ENCODE data around the gene MSI2.

Gene MSI2

GRCh38 chr17:57634713-57635465 lies 378.6 kb downstream of the MSI2 start:
- no peak for DNase-seq (ENCODE audit: low read depth, low spot score)

DNA sequence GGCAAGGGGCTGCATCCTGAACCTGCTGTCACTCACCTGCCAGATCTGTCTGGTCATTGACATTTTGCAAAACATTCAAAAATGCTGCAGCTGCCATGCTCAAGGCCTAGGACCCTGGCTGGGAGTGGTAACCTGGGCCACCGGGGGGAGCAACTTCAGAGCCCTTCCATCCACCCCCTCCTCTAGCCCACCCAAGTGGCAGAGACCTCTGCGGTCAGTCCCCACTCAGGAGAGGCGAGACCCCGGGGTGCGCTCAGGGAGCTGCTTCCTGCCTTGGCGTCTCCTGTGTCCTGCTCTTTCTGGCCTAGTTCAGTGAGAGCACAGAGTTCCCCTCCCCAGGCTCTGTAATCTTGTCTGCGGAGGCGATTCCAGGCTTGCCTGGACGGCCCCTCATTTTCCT lies 380.0 kb downstream of the MSI2 start:
- no peak for DNase-seq (ENCODE audit: low read depth, low spot score)

DNA sequence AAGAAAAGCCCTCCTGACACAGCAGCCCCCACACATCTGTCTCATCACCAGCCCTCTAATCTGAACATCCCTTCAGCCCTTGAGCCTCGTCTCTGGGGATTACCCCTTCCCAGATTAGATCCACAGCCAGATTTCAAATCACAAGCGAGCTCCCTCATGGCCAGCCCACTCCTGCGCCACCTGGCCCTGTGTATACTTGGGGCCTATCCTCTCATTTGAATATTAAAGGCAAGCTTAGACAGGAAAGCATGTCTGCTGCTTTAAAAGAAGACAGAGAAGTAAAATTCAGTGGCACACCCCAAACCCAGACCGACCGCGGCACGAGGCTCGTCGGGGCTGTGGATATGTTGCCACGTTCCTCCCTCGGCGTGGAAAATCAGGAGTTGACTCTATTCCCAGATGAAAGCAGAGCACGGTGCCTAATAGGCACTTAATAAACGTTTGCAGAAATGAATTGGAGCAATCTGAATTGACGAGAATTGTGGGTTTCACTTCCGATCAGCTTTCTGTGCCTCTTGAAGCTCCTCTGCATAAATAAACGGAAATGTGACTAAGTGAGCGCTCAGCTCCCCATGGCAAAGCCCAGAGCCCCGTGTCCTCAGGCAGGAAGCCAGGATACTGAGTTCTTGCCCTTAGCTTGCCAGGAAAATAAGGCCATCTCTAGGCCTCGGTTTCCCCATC lies 380.8 kb downstream of the MSI2 start:
- DNase-seq (ENCODE audit: low read depth, low spot score), result no peak

DNA sequence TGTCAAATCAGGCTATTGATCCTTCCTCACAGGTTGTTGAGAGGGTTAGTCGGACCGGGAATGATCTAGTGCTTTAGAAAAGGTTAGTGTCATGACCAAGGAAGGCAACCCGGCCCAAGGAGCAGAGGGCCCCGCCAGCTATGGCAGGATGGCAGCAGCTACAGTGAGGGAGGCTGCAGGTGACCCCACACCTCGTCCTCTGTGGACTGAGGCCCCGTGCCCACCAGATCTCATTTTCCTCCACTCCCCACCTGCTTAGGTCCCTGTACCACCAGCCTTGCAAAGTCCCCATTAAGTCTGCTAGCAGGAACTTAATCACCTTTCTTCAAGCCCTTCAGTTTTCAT lies 381.3 kb downstream of the MSI2 start:
- DNase-seq (ENCODE audit: low read depth, low spot score), result no peak

GRCh38 chr17:57638284-57638683 lies 382.0 kb downstream of the MSI2 start:
- no peak for DNase-seq (ENCODE audit: low read depth, low spot score)

DNA sequence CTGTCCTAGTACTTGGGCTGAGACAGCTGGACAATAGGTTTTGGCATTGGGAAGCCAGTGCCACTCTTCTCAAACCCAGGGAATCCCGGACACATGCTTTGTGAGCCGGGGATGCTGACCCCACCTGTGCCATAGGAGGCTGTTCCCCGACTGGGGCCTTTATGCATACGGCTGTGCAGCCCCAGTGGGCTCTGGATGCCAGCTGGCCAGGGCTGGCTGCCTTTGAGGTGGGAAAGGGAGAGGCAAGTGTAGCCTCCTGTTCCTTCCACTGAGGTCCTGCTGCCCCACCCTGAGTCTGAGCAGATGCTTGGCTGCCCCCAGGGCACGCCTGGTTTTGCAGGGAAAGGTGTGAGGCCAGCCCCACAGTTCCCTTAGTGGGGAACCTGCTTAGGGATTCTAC lies 383.1 kb downstream of the MSI2 start:
- DNase-seq (ENCODE audit: low read depth, low spot score), result no peak

- DNase-seq (ENCODE audit: low read depth, low spot score), result no peak
Observed at GRCh38 chr17:57640079-57640478, 383.8 kb downstream of the MSI2 start.

GRCh38 chr17:57641761-57642160 lies 385.4 kb downstream of the MSI2 start:
- no peak for DNase-seq (ENCODE audit: low read depth, low spot score)

DNA sequence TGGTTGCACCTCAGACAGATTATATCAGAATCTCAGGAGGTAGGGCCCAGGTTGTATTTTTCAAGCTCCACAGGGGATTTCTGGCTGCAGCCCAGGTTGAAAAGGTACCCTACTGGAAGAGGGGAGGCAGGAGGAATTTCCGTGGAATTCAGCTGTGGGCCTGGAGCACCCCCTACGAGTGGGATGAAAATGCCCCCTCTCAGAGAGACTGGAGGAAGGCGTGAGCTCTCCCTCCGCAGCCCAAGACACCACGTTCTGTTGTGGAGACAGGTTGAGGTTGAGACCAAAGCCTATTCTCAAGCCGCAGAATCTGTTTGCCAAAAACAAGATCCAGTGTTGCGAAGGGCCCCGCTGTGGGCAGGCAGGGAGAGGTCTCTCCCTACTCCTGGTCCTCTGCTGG lies 386.7 kb downstream of the MSI2 start:
- DNase-seq (ENCODE audit: low read depth, low spot score), result no peak

DNA sequence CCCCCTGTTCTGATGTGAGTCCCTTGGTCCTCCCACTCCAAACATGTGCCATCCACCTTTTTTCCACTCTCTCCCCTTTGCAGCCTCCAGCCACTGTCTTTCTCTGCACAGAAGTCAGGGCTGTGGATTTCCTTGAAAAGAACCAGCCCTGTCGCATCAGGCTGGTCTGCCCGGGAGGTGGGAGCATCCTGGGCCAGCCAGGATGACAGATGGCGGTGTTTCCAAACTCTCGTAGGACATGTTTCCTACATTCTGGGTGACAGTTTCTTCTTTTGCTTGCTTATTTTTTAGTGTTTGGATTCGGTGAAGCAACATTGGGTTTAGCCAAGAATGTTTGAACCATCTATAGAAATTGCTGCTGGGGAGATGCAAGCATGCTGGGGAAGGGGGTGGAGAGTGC lies 388.0 kb downstream of the MSI2 start:
- DNase-seq (ENCODE audit: low read depth, low spot score), result no peak

- no peak for DNase-seq (ENCODE audit: low read depth, low spot score)
Observed at GRCh38 chr17:57645950-57646665, 389.8 kb downstream of the MSI2 start.

- DNase-seq (ENCODE audit: low read depth, low spot score), result no peak
Observed at GRCh38 chr17:57648720-57649119, 392.4 kb downstream of the MSI2 start.

- DNase-seq (ENCODE audit: low read depth, low spot score), result no peak
Observed at GRCh38 chr17:57649191-57649590, 392.9 kb downstream of the MSI2 start.

- no peak for DNase-seq (ENCODE audit: low read depth, low spot score)
Observed at GRCh38 chr17:57649731-57650484, 393.6 kb downstream of the MSI2 start.

DNA sequence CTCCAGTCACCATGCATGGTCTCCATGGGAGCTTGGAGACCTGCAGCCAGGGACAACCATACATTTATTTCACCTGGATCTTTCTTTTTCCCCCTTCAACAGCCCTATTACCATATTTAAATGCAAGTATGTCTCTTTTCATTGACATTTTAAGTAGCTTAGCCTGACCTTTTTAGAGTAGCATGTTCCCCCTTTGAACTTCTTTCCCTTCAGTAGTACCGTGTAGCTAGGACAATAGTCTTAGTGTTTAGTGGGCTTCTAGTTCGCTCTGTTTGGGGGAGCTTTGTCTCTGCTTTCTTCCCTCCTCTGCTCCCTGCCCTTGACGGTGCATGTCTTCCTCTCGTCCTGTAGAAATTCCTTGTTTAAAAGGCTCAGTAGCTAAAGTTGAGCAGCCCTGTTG lies 394.2 kb downstream of the MSI2 start:
- no peak for DNase-seq (ENCODE audit: low read depth, low spot score)

GRCh38 chr17:57651451-57651850 lies 395.1 kb downstream of the MSI2 start:
- no peak for DNase-seq (ENCODE audit: low read depth, low spot score)

- DNase-seq (ENCODE audit: low read depth, low spot score), result no peak
Observed at GRCh38 chr17:57651996-57652395, 395.7 kb downstream of the MSI2 start.

DNA sequence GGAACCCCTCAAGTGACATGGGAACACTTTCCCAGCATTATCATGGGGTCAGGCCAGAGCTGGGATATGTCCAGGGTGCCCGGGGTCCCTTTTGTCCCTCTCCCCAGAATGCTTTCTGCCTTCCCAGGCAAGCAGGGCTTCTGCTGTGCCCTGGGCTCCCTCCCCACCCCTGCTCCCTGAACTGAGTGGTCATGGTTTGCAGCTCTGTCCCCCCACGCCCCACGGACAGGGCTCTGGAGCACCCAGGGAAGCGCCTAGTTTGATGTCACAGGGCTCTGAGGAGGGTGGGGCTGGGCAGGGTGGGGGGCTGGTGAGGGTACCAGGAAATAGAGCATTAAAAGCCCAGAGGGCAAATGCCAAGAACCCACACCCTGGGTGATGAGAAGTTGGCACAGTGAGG lies 396.5 kb downstream of the MSI2 start:
- DNase-seq (ENCODE audit: low read depth, low spot score), result no peak

DNA sequence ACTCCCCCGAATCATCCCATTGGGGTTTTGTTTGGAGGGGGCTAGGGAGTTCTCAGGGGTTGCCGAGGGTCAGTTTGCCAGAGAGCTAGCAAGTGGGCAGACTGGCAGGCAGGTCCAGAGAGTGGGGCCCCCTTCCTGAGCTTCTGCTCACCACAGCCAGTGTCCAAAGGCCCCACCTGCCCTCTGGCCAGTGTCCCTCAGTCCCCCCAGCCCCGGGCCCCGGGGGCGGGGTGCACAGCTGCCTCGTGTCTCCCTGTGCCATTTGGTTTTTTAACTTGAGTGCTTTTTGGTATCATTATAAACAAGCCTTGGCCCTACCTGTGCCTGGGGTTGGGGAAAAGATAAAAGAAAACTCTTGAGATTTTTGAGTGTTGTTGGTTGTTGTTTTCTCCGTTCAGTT lies 397.0 kb downstream of the MSI2 start:
- DNase-seq (ENCODE audit: low read depth, low spot score), result no peak

- no peak for DNase-seq (ENCODE audit: low read depth, low spot score)
Observed at GRCh38 chr17:57654040-57654775, 397.9 kb downstream of the MSI2 start.

DNA sequence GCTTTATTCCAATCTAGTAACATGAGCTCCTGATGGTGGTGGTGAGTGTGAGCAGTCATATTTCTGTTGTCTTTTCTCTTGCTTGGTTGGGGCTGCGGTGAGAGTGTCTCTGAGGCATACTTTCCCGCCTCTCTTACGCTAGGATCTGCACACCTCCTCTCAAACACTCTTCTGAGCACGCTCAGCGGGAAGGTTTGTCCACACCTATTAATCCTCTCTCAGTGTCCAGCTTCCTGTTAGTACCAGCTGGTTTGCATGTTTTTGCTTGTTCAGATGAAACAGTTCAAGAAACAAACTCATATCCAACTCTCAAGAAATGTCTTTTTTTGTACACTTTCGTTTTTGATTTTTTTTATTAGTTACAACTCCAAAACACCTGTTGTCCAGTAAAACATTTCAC lies 399.2 kb downstream of the MSI2 start:
- DNase-seq (ENCODE audit: low read depth, low spot score), result no peak

- no peak for DNase-seq (ENCODE audit: low read depth, low spot score)
Observed at GRCh38 chr17:57657211-57657610, 400.9 kb downstream of the MSI2 start.
